ENCODE data around the gene NDUFB10. TPM values are rescaled to one million over a fixed set of nuclear protein-coding genes. Genes with fewer than 3 reads are reported as not detected.
A peak's percentile ranks its signal among the peaks of the same experiment; 100 is the strongest.

NDUFB10 gene
- polyA plus RNA-seq, 1 of the 3 experiments (the other 2 are of a cell fraction): 468 TPM

- Histone ChIP-seq H3K27me3 (ENCODE audit: insufficient read depth) (no peaks in the 10 kb centered on the region), H3F3A (replicated peaks; ENCODE audit: insufficient read depth) (no peaks in the 10 kb centered on the region), H3K4me2 (peak overlapping the region; percentile 83), H3K9ac (peak overlapping the region; percentile 76), H3K4me1 (ENCODE audit: control insufficient read depth in 1 of 2, insufficient read depth in 2 of 2, low read depth in 1 of 2, low read length in 1 of 2) (peaks cover 0 to 17% of the 10 kb centered on the region in 2 experiments; a peak in 1 of 4 replicates), H3K27ac (ENCODE audit: low read depth in 2 of 2, low read length in 1 of 2) (peak overlapping the region in 1 of 2 experiments; percentile 77; a peak in 3 of 4 replicates), H3K9me3 (no peaks in the 10 kb centered on the region), H3K9me2 (no peaks in the 10 kb centered on the region), H3K79me2 (ENCODE audit: insufficient read depth) (no peaks in the 10 kb centered on the region), H2AFZ (ENCODE audit: low read depth) (peak overlapping the region; percentile 84; the same call in 1 of the 2 replicates), H4K20me1 (ENCODE audit: insufficient read depth) (no peaks in the 10 kb centered on the region), H3K4me3 (ENCODE audit: low read depth in 2 of 2, low read length in 1 of 2) (peak overlapping the region; percentile 56 to 64), H3K36me3 (replicated peaks in 1 of 2; ENCODE audit: control insufficient read depth in 1 of 2, insufficient read depth in 2 of 2, low read length in 1 of 2) (no peaks in the 10 kb centered on the region)
- POLR2A ChIA-PET: interaction anchor here (1.0 to 1.5 kb wide), 3 partner anchors 31 to 40 kb away, joined by 4 to 8 read pairs (median 4); partner anchors contain the start of gene RPS2
- WGBS (ENCODE audit: low lambda C conversion rate): 40% methylated on average over 8 of the region's 70 CpGs
- peak; percentile 99 for DNase-seq
- TF ChIP-seq NFIC (IDR thresholded peaks at IDR 0.05; ENCODE audit: borderline replicate concordance): no peak
- no peak for TF ChIP-seq FOXM1 (IDR thresholded peaks at IDR 0.05; ENCODE audit: low read depth)
- no peak for TF ChIP-seq ELF1 (IDR thresholded peaks at IDR 0.05)
- TF ChIP-seq SIN3A (IDR thresholded peaks at IDR 0.05; ENCODE audit: borderline replicate concordance, low read depth, low read length): no peak
- no peak for TF ChIP-seq TCF12 (IDR thresholded peaks at IDR 0.05)
- TF ChIP-seq RXRA (IDR thresholded peaks at IDR 0.05; ENCODE audit: borderline replicate concordance, low read depth): no peak
- TF ChIP-seq, protein P1, sequence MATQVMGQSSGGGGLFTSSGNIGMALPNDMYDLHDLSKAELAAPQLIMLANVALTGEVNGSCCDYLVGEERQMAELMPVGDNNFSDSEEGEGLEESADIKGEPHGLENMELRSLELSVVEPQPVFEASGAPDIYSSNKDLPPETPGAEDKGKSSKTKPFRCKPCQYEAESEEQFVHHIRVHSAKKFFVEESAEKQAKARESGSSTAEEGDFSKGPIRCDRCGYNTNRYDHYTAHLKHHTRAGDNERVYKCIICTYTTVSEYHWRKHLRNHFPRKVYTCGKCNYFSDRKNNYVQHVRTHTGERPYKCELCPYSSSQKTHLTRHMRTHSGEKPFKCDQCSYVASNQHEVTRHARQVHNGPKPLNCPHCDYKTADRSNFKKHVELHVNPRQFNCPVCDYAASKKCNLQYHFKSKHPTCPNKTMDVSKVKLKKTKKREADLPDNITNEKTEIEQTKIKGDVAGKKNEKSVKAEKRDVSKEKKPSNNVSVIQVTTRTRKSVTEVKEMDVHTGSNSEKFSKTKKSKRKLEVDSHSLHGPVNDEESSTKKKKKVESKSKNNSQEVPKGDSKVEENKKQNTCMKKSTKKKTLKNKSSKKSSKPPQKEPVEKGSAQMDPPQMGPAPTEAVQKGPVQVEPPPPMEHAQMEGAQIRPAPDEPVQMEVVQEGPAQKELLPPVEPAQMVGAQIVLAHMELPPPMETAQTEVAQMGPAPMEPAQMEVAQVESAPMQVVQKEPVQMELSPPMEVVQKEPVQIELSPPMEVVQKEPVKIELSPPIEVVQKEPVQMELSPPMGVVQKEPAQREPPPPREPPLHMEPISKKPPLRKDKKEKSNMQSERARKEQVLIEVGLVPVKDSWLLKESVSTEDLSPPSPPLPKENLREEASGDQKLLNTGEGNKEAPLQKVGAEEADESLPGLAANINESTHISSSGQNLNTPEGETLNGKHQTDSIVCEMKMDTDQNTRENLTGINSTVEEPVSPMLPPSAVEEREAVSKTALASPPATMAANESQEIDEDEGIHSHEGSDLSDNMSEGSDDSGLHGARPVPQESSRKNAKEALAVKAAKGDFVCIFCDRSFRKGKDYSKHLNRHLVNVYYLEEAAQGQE (IDR thresholded peaks at IDR 0.05; ENCODE audit: low read depth, low read length): 0 out of 2 replicates have a peak, but pooled peaks have one; percentile 2
- TF ChIP-seq NRF1 (IDR thresholded peaks at IDR 0.05; ENCODE audit: low read depth, low read length): peak; percentile 93
- no peak for TF ChIP-seq RCOR1 (IDR thresholded peaks at IDR 0.05; ENCODE audit: low read length)
- peak; percentile 54 for TF ChIP-seq POLR2AphosphoS5 (IDR thresholded peaks at IDR 0.05; ENCODE audit: low read depth, low read length)
- no peak for TF ChIP-seq GABPA (IDR thresholded peaks at IDR 0.05; ENCODE audit: low read depth)
- no peak for TF ChIP-seq RFX5 (IDR thresholded peaks at IDR 0.05; ENCODE audit: low read length)
- peak; percentile 91 for TF ChIP-seq RAD21 (IDR thresholded peaks at IDR 0.05; ENCODE audit: low read length)
- peak; percentile 73 for TF ChIP-seq CTCF (IDR thresholded peaks at IDR 0.05)
- TF ChIP-seq TAF1 (IDR thresholded peaks at IDR 0.05; ENCODE audit: borderline replicate concordance, low read depth, low read length): peak; percentile 53; the same call in 1 of the 2 replicates
- TF ChIP-seq SMC3 (IDR thresholded peaks at IDR 0.05; ENCODE audit: low read depth, low read length): peak; percentile 98
- no peak for TF ChIP-seq TEAD4 (IDR thresholded peaks at IDR 0.05; ENCODE audit: borderline replicate concordance, insufficient read depth)
- peak; percentile 56 for TF ChIP-seq MXI1 (IDR thresholded peaks at IDR 0.05; ENCODE audit: low read depth, low read length)
- TF ChIP-seq CHD2 (IDR thresholded peaks at IDR 0.05; ENCODE audit: low read length, partially characterized antibody): peak; percentile 64
- peak; percentile 90 for TF ChIP-seq MAX (IDR thresholded peaks at IDR 0.05; ENCODE audit: low read depth)
- no peak for TF ChIP-seq EP300 (IDR thresholded peaks at IDR 0.05; ENCODE audit: borderline replicate concordance in 1 of 2, low read depth in 1 of 2, low read length in 1 of 2)
- peak; percentile 12; the same call in 1 of the 2 replicates for TF ChIP-seq USF1 (IDR thresholded peaks at IDR 0.05; ENCODE audit: borderline replicate concordance, low read depth)
- TF ChIP-seq JUND (IDR thresholded peaks at IDR 0.05): no peak
- CTCF ChIA-PET: interaction anchor here (0.6 to 5.2 kb wide), 43 partner anchors 9 to 838 kb away, joined by 3 to 137 read pairs (median 5); partner anchors contain the start of genes EME2, FAHD1, HAGH and HS3ST6
Measured at GRCh38 chr16:1929578-1930337, 29.6 kb upstream of the NDUFB10 start.
